GM12891 (cell line): ENCODE measurements around the gene SUPT5H.
"Not testable (repeated sequence)": the region's sequence is repeated elsewhere in the genome, so short reads cannot be mapped to it uniquely, and the experiment has no call there.

Experiments
- DNase-seq: peaks from one replicate; pipeline ENCODE4 v3.0.0; 2011; ENCODE audit warnings: low spot score; ENCODE audit not compliant: insufficient read length
- FAIRE-seq: peaks from 2 replicates; lab custom pipeline; 2011; peaks lifted over from hg19 to GRCh38; lab: Jason Lieb, UNC
- PAX5 ChIP-seq: IDR thresholded peaks from 2 replicates; pipeline ENCODE4 v1.6.1; 2011; ENCODE audit warnings: low read length, moderate library complexity, mild to moderate bottlenecking; ENCODE audit not compliant: insufficient read depth, severe bottlenecking
- POLR2A ChIP-seq: IDR thresholded peaks from 2 replicates; pipeline ENCODE4 v1.6.1; 2011; ENCODE audit warnings: low read depth, low read length, control low read depth
- POLR2AphosphoS5 ChIP-seq: IDR thresholded peaks from 2 replicates; pipeline ENCODE4 v1.6.1; 2011; ENCODE audit warnings: low read depth, low read length, control low read depth
- POU2F2 ChIP-seq: IDR thresholded peaks from 2 replicates; pipeline ENCODE4 v1.6.1; 2011; ENCODE audit warnings: low read depth, mild to moderate bottlenecking, control low read depth, low read length, moderate library complexity
- SPI1 ChIP-seq: IDR thresholded peaks from 2 replicates; pipeline ENCODE4 v1.6.1; 2011; ENCODE audit warnings: low read depth, low read length, control low read depth
- TAF1 ChIP-seq: IDR thresholded peaks from 2 replicates; pipeline ENCODE4 v1.6.1; 2011; ENCODE audit warnings: low read depth, low read length, control low read depth

SUPT5H gene

DNA sequence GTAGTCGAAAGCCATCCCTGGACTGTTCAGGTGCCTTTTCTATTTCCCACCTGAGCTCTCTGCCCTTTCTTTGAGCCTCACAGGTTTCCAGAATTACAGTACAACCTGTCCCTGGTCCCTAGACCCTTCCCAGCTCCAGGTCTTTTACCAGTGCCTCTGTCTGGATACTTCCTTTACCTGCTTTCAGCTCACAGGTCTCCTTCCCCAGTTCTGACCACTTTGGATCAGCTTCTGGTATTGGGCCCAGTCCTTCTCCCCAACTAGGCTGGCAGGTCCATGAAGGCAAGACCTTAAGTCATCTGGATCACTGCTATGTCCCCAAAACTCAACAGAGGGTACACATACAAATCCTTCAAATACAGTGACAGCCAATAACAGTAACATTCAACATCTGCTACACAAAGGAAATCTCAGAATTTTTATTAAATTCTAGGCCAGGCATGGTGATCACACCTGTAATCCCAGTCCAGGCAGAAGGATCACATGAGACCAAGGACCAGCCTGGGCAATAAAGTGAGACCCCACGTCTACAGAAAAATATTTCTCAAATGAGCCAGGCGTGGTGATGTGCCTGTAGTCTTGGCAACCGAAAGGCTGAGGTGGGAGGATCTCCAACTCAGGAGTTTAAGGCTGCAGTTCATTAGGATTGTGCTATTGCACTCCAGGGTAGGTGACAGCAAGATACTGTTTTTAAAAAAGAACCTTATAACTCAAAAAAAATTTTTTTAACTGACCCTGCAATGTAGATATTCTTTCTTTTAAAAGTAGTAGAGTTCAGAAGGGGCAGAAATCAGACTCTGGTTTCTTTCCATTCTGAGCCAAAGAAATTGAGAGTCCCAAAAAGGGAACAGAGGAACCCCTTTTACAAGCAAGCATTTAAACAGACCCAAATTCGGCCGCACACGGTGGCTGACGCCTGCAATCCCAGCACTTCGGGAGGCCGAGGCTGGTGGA is 11.0 kb upstream of the SUPT5H start:
- 0 out of 2 replicates have a peak, but pooled peaks have one; percentile 11 for TF ChIP-seq POLR2AphosphoS5
- TF ChIP-seq POU2F2: no peak
- FAIRE-seq (no peak), DNase-seq (no peak)

GRCh38 chr19:39435499-39436349 is 9.7 kb upstream of the SUPT5H start, which contains the start of gene RPS16:
RPS16 (minus strand) TSS chr19:39435949; CDS start chr19:39435895, 54 bp downstream.
- peak; percentile 91 for TF ChIP-seq POU2F2
- TF ChIP-seq SPI1: peak; percentile 59
- peak; percentile 99 for TF ChIP-seq POLR2A
- TF ChIP-seq POLR2AphosphoS5: peak; percentile 100
- TF ChIP-seq PAX5: peak; percentile 58
- peak; percentile 99 for TF ChIP-seq TAF1
- DNase-seq: peak; percentile 88
- FAIRE-seq: peak; percentile 86

DNA sequence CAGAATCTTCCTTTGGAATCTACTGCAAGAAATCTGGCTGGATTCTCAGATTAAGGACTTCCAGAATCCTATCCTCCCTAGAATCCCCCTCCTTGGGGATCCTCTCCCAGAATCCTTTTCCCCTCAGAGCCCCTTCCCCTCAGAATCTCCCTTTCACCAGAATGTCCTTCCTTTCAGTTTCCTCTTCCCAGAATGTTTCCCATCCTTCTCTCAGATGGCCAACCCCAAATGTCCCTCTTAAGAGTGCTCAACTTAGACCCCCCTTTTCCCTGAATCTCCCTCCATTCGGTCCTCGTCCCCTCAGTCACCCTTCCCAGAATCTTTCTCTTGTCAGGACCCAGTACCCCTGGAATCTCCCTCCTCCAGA is 9.0 kb upstream of the SUPT5H start:
- no peak for DNase-seq
- FAIRE-seq: no peak
- TF ChIP-seq TAF1: no peak
- no peak for TF ChIP-seq POLR2AphosphoS5
- TF ChIP-seq PAX5: no peak
- no peak for TF ChIP-seq SPI1
- TF ChIP-seq POU2F2: no peak
- TF ChIP-seq POLR2A: no peak

DNA sequence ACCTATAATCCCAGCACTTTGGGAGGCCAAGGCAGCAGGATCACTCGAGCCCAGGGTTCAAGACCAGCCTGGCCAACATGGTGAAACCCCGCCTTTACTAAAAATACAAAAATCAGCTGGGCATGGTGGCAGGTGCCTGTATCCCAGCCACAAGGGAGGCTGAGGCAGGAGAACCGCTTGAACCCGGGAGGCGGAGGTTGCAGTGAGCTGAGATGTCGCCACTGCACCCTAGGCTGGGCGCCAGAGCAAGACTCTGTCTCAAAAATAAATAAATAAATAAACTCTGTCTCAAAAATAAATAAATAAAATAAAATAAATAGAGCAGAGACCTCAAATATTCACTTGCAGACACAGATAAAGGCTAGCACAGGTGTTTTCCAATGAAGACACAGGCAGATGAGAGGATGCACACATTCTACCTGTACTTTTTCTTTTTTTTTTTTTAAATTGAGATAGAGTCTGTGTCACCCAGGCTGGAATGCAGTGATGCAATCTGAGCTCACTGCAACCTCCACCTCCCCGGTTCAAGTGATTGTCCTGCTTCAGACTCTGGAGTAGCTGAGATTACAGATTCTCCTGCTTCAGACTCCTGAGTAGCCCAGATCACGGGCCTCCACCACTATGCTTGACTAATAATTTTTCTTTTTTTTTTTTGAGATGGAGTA is 7.0 kb upstream of the SUPT5H start:
- no peak for DNase-seq
- no peak for FAIRE-seq

DNA sequence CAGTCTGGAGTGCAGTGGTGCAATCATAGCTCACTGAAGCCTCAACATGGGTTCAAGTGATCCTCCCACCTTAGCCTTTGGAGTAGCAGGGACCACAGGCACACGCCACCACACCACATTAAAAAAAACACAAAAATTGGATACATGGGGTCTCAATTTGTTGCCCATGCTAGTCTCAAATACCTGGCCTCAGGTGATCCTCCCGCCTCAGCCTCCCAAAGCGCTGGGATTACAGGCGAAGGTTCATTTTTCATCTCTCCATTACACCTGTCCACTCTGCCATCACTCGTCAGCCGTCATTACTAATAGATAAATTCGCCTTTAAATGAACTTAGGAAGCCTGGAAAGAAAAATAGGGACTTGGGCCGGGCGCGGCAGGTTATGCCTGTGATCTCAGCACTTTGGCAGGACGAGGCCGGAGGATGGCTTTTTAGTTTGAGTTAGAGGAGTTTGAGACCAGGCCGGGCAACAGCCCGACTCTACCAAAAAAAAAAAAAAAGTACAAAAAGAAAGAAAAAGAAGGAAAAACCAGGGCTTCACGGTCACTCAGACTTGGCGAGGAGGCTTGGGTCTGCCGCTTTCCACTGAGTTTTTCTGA is 685 bp upstream of the SUPT5H start:
- TF ChIP-seq POLR2AphosphoS5: no peak
- no peak for TF ChIP-seq POU2F2
- TF ChIP-seq TAF1: no peak
- TF ChIP-seq POLR2A: no peak
- TF ChIP-seq PAX5: no peak
- TF ChIP-seq SPI1: no peak
- DNase-seq (no peak), FAIRE-seq (no peak)

More for the DNA sequence above, 7.0 kb upstream of the SUPT5H start:
- TF ChIP-seq POU2F2 (no peak), POLR2AphosphoS5 (no peak), TAF1 (no peak), SPI1 (no peak), POLR2A (no peak), PAX5 (no peak)

GRCh38 chr19:39446365-39447084 is 1.1 kb downstream of the SUPT5H start:
- TF ChIP-seq TAF1 (no peak), PAX5 (no peak), POLR2A (no peak; the same call in 1 of the 2 replicates), SPI1 (no peak), POU2F2 (no peak), POLR2AphosphoS5 (no peak)
- FAIRE-seq: peak; percentile 13
- DNase-seq: no peak

DNA sequence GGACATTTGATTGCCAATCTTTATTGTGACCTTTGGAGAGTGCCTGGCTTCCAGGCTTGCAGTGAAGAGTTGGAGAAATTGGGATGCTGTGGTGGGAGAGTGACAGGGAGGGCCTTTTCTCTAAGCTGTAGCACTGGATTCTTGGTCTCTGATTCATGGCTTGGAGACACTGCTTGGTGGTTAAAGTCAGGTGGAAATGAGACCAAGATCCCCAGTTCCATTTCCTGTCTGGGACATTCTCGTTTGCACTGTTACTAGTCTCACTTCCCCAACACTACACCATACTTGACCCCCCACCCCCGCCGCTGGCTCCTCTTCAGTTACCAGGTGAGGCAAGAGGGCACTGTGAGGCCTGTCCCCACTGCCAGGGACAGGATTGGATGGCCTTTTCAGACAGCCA is 2.9 kb downstream of the SUPT5H start:
- no peak for DNase-seq
- FAIRE-seq: peak; percentile 81
- TF ChIP-seq SPI1: peak; percentile 96
- TF ChIP-seq POLR2AphosphoS5: no peak

DNA sequence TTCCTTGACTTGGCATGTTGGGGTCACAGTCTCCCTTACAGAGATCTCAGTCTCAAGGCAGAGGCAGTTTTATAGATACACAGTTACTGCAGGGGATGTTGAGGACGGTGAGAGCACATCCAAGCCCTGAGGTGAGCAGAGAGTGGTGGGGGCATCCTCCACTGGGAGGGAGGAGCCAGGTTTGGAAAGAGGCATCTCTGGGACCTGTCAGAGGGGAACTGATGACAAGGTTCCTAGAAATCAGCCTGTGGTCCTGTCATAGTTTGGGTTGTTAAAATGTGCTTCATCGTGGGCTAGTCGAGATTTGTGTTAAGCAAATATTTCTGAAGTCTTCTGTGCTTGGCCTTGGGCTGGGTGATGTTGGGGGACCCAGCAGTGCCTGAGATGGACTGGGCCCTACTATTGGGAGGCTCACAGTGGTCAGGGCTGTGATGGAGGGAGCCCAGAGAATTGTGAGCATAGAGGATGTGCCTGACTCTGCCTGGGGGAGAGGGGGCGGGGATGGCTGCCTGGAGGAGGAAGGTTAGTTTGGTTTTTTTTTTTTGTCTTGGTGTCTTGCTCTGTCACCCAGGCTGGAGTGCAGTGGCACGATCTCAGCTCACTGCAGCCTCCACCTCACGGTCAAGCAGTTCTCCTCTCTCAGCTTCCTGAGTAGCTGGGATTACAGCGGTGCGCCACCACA is 3.9 kb downstream of the SUPT5H start:
- TF ChIP-seq PAX5: no peak
- no peak for TF ChIP-seq SPI1
- TF ChIP-seq TAF1: no peak
- TF ChIP-seq POLR2A: no peak
- TF ChIP-seq POU2F2: no peak
- no peak for TF ChIP-seq POLR2AphosphoS5
- DNase-seq (no peak), FAIRE-seq (no peak)

GRCh38 chr19:39451257-39451656 is 5.9 kb downstream of the SUPT5H start:
- not testable (repeated sequence) for DNase-seq, FAIRE-seq
